ENCODE measurements around the gene FAM117A.

The FAM117A gene

GRCh38 chr17:49748223-49748622 lies 15.7 kb downstream of the FAM117A start:
- no peaks in the 10 kb centered on the region for H3K9me3 ChIP-seq (ENCODE audit: control insufficient read depth, insufficient read depth, low read depth, low read length)
- H3K36me3 ChIP-seq (ENCODE audit: control insufficient read depth in 2 of 2, insufficient read depth in 1 of 2, low read length in 2 of 2): peaks cover 0 to 8% of the 10 kb centered on the region in 2 experiments; a peak in 2 of 3 replicates
- CTCF ChIA-PET: interaction anchor here (0.7 to 2.4 kb wide), 2 partner anchors 16 to 40 kb away, joined by 3 to 6 read pairs; partner anchors contain the start of gene SLC35B1
- POLR2A ChIA-PET: interaction anchor here (1.6 to 1.9 kb wide), 2 partner anchors 14 to 16 kb away, joined by 6 to 8 read pairs; partner anchors contain the start of gene FAM117A
- TF ChIP-seq ZNF544 (tag by site-specific recombination; IDR thresholded peaks at IDR 0.05): no peak
- TF ChIP-seq PRDM4 (tag by site-specific recombination; IDR thresholded peaks at IDR 0.05): no peak
- no peak for TF ChIP-seq ZNF654 (tag by site-specific recombination; IDR thresholded peaks at IDR 0.05; ENCODE audit: low read depth)
- no peak for TF ChIP-seq ZFP3 (tag by site-specific recombination; IDR thresholded peaks at IDR 0.05; ENCODE audit: low read depth)
- no peak for TF ChIP-seq ZNF704 (tag by site-specific recombination; IDR thresholded peaks at IDR 0.05)
- TF ChIP-seq ZNF221 (tag by site-specific recombination; IDR thresholded peaks at IDR 0.05; ENCODE audit: borderline replicate concordance): no peak
- H3K4me1 ChIP-seq (ENCODE audit: control insufficient read depth, insufficient read depth, low read length): no peaks in the 10 kb centered on the region
- H3K27ac ChIP-seq (ENCODE audit: extremely low read depth, low read depth, low read length): no peak overlapping the region
- no peak overlapping the region for H3K4me3 ChIP-seq (ENCODE audit: low read depth, low read length)

GRCh38 chr17:49747632-49748031 lies 16.3 kb downstream of the FAM117A start:
- POLR2A ChIA-PET: interaction anchor here (1.6 to 1.9 kb wide), 2 partner anchors 14 to 16 kb away, joined by 6 to 8 read pairs; partner anchors contain the start of gene FAM117A
- CTCF ChIA-PET: interaction anchor here (1.2 to 2.4 kb wide), 2 partner anchors 40 to 191 kb away, joined by 5 to 6 read pairs; partner anchors contain the start of gene SLC35B1
- TF ChIP-seq ZNF362 (tag by site-specific recombination; IDR thresholded peaks at IDR 0.05) (no peak), GLIS1 (tag by site-specific recombination; IDR thresholded peaks at IDR 0.05) (no peak), ZNF580 (tag by site-specific recombination; IDR thresholded peaks at IDR 0.05) (no peak), ZBTB20 (tag by site-specific recombination; IDR thresholded peaks at IDR 0.05) (no peak), ZNF558 (tag by site-specific recombination; IDR thresholded peaks at IDR 0.05) (no peak)
- no peak overlapping the region for H3K27ac ChIP-seq (ENCODE audit: extremely low read depth, low read depth, low read length)
- H3K9me3 ChIP-seq (ENCODE audit: control insufficient read depth, insufficient read depth, low read depth, low read length): no peaks in the 10 kb centered on the region
- no peaks in the 10 kb centered on the region for H3K4me1 ChIP-seq (ENCODE audit: control insufficient read depth, insufficient read depth, low read length)
- peaks cover 0 to 8% of the 10 kb centered on the region in 2 experiments; a peak in 2 of 3 replicates for H3K36me3 ChIP-seq (ENCODE audit: control insufficient read depth in 2 of 2, insufficient read depth in 1 of 2, low read length in 2 of 2)
- H3K4me3 ChIP-seq (ENCODE audit: low read depth, low read length): no peak overlapping the region

- CTCF ChIA-PET: interaction anchor here (1.2 to 2.4 kb wide), 2 partner anchors 39 to 190 kb away, joined by 5 to 6 read pairs; partner anchors contain the start of gene SLC35B1
- Histone ChIP-seq H3K4me3 (ENCODE audit: low read depth, low read length) (no peak overlapping the region), H3K4me1 (ENCODE audit: control insufficient read depth, insufficient read depth, low read length) (no peaks in the 10 kb centered on the region), H3K36me3 (ENCODE audit: control insufficient read depth in 2 of 2, insufficient read depth in 1 of 2, low read length in 2 of 2) (peaks cover 0 to 8% of the 10 kb centered on the region in 2 experiments; a peak in 2 of 3 replicates), H3K27ac (ENCODE audit: extremely low read depth, low read depth, low read length) (no peak overlapping the region), H3K9me3 (ENCODE audit: control insufficient read depth, insufficient read depth, low read depth, low read length) (no peaks in the 10 kb centered on the region)
- POLR2A ChIA-PET: interaction anchor here (1.6 to 1.9 kb wide), 2 partner anchors 15 to 17 kb away, joined by 6 to 8 read pairs; partner anchors contain the start of gene FAM117A
- no peak for TF ChIP-seq ZNF24 (tag by site-specific recombination; IDR thresholded peaks at IDR 0.05)
- TF ChIP-seq SCRT2 (tag by site-specific recombination; IDR thresholded peaks at IDR 0.05): no peak
- no peak for TF ChIP-seq ZNF19 (tag by site-specific recombination; IDR thresholded peaks at IDR 0.05; ENCODE audit: low read depth)
- TF ChIP-seq ZNF214 (tag by site-specific recombination; IDR thresholded peaks at IDR 0.05; ENCODE audit: borderline replicate concordance): no peak
- TF ChIP-seq ZNF664 (tag by site-specific recombination; IDR thresholded peaks at IDR 0.05): no peak
- no peak for TF ChIP-seq ZNF518A (tag by site-specific recombination; conservative IDR thresholded peaks at IDR 0.05; ENCODE audit: low read depth)
- no peak for TF ChIP-seq ZBTB20 (tag by site-specific recombination; IDR thresholded peaks at IDR 0.05)
- TF ChIP-seq ZNF785 (tag by site-specific recombination; IDR thresholded peaks at IDR 0.05): no peak
- TF ChIP-seq ZNF155 (tag by site-specific recombination; IDR thresholded peaks at IDR 0.05): no peak
- no peak for TF ChIP-seq ZNF354C (tag by site-specific recombination; IDR thresholded peaks at IDR 0.05; ENCODE audit: borderline replicate concordance, low read depth)
Observed at GRCh38 chr17:49746791-49747490, 17.0 kb downstream of the FAM117A start.
